HepG2 (cell line): ENCODE data around the gene KIAA0319L. TPM values are rescaled to one million over a fixed set of nuclear protein-coding genes. Genes with fewer than 3 reads are reported as not detected.

Experiments used
- LCORL ChIP-seq, 2 experiments: fragments of 450-650 bp in 1 of 2; sonication (generic) in 1 of 2; formaldehyde crosslinking in 1 of 2; IDR thresholded peaks; 2 replicates each; pipeline versions ENCODE4 v1.5.0 to v1.6.1; 2017 to 2020; ENCODE audit warnings: antibody characterized with exemption in 1 of 2, missing genetic modification reagents in 1 of 2
- TSC22D2 ChIP-seq: sonication (generic); formaldehyde crosslinking; IDR thresholded peaks from 2 replicates; pipeline ENCODE4 v1.5.1; 2020; ENCODE audit warnings: missing genetic modification reagents, mild to moderate bottlenecking, borderline replicate concordance
- ZNF232 ChIP-seq: sonication (generic); formaldehyde crosslinking; IDR thresholded peaks from 2 replicates; pipeline ENCODE4 v1.4.0; 2020; ENCODE audit warnings: missing genetic modification reagents, borderline replicate concordance
- ZNF251 ChIP-seq: sonication (generic); formaldehyde crosslinking; IDR thresholded peaks from 2 replicates; pipeline ENCODE4 v1.9.0; 2021; ENCODE audit warnings: mild to moderate bottlenecking, missing genetic modification reagents
- ZNF652 ChIP-seq: IDR thresholded peaks from 2 replicates; pipeline ENCODE4 v1.6.1; 2016; ENCODE audit warnings: low read depth, borderline replicate concordance
- polyA plus RNA-seq, 8 experiments: library from polyadenylated mRNA; depleted of rRNA in 3 of 8; stranded (reverse) in 7 of 8; unstranded in 1 of 8; fragments of >200 nt; fragmentation: Illumina TruSeq in 4 of 8; extraction: Trizol in 4 of 8; gene quantifications; 2 replicates each; pipeline versions ENCODE4 v1.2.1 to v1.2.3, GENCODE V29; 2011 to 2016; ENCODE audit warnings: low read depth in 4 of 8, missing spikeins in 1 of 8, mixed read lengths in 1 of 8; ENCODE audit not compliant: insufficient read depth in 1 of 8
- total RNA-seq, 5 experiments: library from RNA; depleted of rRNA; stranded (reverse); fragments of >200 nt; fragmentation: Illumina TruSeq; extraction: Trizol; gene quantifications; 2 replicates each; pipeline ENCODE4 v1.2.3, GENCODE V29; 2016; ENCODE audit warnings: low read depth in 1 of 5
- TF ChIP-seq, protein P1 (sequence below), 2 experiments: IDR thresholded peaks; 2 replicates each; pipeline ENCODE4 v1.6.1; 2011 to 2012; ENCODE audit warnings: low read length in 2 of 2, borderline replicate concordance in 1 of 2, low read depth in 1 of 2, mild to moderate bottlenecking in 1 of 2, moderate library complexity in 1 of 2
- TF ChIP-seq, protein P2 (sequence below): sonication (generic); formaldehyde crosslinking; IDR thresholded peaks from 2 replicates; pipeline ENCODE4 v1.4.0; 2020; ENCODE audit warnings: missing genetic modification reagents

Gene KIAA0319L
- total and polyA plus RNA-seq, 2 of the 13 experiments (the other 11 are each of a cell fraction or from before 2014, with no cell fraction given) = 33.4 to 82.6 TPM

DNA sequence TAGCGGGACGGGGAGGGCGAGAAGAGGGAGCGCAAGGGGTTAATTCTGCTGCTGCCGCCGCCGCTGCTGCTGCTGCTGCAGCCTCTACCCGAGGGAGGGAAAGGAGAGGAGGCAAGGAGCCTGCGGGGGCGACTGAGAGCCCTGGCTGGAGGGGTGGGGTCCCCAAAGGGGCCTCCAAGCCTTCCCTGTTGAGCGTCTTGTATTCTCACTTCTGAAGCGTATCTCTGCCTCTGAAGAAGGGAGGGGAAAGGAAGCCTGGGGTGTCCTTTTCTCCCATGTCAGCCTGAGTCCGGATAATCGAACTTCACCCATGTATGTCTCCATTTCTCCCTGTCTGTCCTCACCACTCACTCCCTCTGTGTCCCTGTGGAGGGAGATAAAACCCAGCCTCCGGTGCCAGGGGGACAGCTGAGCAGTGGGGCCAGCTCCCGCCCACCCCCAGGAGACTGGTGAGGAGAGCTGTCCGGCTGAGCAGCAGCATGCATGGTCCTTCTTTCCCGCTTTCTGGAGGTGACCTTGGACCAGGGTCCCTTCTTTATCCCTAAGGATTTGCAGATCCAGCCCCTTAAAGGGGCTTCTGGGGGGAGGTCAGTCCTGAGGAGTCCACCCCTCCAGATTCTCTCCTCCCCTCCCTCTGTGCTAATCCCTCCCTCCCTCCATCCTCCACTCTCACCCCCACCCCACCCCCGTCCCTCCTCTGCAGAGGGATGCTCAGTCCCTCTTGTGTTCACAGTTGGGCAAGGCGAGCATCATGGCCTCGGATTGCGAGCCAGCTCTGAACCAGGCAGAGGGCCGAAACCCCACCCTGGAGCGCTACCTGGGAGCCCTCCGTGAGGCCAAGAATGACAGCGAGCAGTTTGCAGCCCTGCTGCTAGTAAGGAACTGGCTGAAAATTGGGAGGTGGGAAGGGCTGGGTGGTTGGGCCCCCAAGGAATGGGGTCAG, 1.4 kb upstream of the KIAA0319L start (continued):
- TF ChIP-seq, protein P1, sequence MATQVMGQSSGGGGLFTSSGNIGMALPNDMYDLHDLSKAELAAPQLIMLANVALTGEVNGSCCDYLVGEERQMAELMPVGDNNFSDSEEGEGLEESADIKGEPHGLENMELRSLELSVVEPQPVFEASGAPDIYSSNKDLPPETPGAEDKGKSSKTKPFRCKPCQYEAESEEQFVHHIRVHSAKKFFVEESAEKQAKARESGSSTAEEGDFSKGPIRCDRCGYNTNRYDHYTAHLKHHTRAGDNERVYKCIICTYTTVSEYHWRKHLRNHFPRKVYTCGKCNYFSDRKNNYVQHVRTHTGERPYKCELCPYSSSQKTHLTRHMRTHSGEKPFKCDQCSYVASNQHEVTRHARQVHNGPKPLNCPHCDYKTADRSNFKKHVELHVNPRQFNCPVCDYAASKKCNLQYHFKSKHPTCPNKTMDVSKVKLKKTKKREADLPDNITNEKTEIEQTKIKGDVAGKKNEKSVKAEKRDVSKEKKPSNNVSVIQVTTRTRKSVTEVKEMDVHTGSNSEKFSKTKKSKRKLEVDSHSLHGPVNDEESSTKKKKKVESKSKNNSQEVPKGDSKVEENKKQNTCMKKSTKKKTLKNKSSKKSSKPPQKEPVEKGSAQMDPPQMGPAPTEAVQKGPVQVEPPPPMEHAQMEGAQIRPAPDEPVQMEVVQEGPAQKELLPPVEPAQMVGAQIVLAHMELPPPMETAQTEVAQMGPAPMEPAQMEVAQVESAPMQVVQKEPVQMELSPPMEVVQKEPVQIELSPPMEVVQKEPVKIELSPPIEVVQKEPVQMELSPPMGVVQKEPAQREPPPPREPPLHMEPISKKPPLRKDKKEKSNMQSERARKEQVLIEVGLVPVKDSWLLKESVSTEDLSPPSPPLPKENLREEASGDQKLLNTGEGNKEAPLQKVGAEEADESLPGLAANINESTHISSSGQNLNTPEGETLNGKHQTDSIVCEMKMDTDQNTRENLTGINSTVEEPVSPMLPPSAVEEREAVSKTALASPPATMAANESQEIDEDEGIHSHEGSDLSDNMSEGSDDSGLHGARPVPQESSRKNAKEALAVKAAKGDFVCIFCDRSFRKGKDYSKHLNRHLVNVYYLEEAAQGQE (IDR thresholded peaks at IDR 0.05; ENCODE audit: borderline replicate concordance in 1 of 2, low read depth in 1 of 2, low read length in 2 of 2) = no peak
- TF ChIP-seq ZNF232 = no peak
- TF ChIP-seq ZNF652 (CRISPR knock-in tag) = peak; percentile 96
- TF ChIP-seq, protein P2, sequence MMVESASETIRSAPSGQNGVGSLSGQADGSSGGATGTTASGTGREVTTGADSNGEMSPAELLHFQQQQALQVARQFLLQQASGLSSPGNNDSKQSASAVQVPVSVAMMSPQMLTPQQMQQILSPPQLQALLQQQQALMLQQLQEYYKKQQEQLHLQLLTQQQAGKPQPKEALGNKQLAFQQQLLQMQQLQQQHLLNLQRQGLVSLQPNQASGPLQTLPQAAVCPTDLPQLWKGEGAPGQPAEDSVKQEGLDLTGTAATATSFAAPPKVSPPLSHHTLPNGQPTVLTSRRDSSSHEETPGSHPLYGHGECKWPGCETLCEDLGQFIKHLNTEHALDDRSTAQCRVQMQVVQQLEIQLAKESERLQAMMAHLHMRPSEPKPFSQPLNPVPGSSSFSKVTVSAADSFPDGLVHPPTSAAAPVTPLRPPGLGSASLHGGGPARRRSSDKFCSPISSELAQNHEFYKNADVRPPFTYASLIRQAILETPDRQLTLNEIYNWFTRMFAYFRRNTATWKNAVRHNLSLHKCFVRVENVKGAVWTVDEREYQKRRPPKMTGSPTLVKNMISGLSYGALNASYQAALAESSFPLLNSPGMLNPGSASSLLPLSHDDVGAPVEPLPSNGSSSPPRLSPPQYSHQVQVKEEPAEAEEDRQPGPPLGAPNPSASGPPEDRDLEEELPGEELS (CRISPR knock-in tag) = no peak
- TF ChIP-seq ZNF251 = no peak
- TF ChIP-seq LCORL (IDR thresholded peaks at IDR 0.05) = no peak
- TF ChIP-seq LCORL (CRISPR knock-in tag; IDR thresholded peaks at IDR 0.05) = no peak
- no peak for TF ChIP-seq TSC22D2 (CRISPR knock-in tag)
